PFSK-1 (cell line): ENCODE measurements around the gene CHST9.

ENCODE experiments used
- FOXP2 ChIP-seq: optimal IDR thresholded peaks from 2 replicates; pipeline ENCODE3; 2011; ENCODE audit warnings: borderline replicate concordance, control low read depth, inconsistent platforms; ENCODE audit not compliant: insufficient read depth; ENCODE audit errors: extremely low read length, extremely low read depth
- POLR2AphosphoS5 ChIP-seq: IDR thresholded peaks from 2 replicates; pipeline ENCODE4 v1.6.1; 2012; ENCODE audit warnings: low read depth, mild to moderate bottlenecking, control low read depth, low read length, moderate library complexity
- REST ChIP-seq, 2 experiments: IDR thresholded peaks; 2 replicates each; pipeline versions ENCODE4 v1.6.1 to v1.8.0; 2011 to 2012; ENCODE audit warnings: low read depth in 2 of 2, low read length in 2 of 2, control low read depth in 1 of 2, inconsistent platforms in 1 of 2, mild to moderate bottlenecking in 1 of 2, moderate library complexity in 1 of 2; ENCODE audit not compliant: insufficient read depth in 1 of 2
- SIN3A ChIP-seq: IDR thresholded peaks from 2 replicates; pipeline ENCODE4 v1.6.1; 2012; ENCODE audit warnings: mild to moderate bottlenecking, low read length, moderate library complexity, borderline replicate concordance; ENCODE audit not compliant: insufficient read depth
- TAF1 ChIP-seq: IDR thresholded peaks from 2 replicates; pipeline ENCODE4 v1.6.1; 2012; ENCODE audit warnings: low read length, control low read depth, borderline replicate concordance; ENCODE audit not compliant: insufficient read depth

Gene CHST9

GRCh38 chr18:27142891-27143290 lies 42.2 kb downstream of the CHST9 start:
- TF ChIP-seq FOXP2, result no peak
- TF ChIP-seq TAF1, result no peak
- TF ChIP-seq POLR2AphosphoS5, result no peak
- TF ChIP-seq REST (IDR thresholded peaks at IDR 0.05; ENCODE audit: insufficient read depth in 1 of 2, low read depth in 2 of 2, low read length in 2 of 2), result no peak
- no peak for TF ChIP-seq SIN3A

GRCh38 chr18:27141876-27142275 lies 43.2 kb downstream of the CHST9 start:
- no peak for TF ChIP-seq TAF1

- no peak for TF ChIP-seq POLR2AphosphoS5
- no peak for TF ChIP-seq REST (IDR thresholded peaks at IDR 0.05; ENCODE audit: insufficient read depth in 1 of 2, low read depth in 2 of 2, low read length in 2 of 2)
- TF ChIP-seq FOXP2, result no peak
Observed at GRCh38 chr18:27138079-27138478, 47.0 kb downstream of the CHST9 start.

GRCh38 chr18:27136208-27136535 lies 48.9 kb downstream of the CHST9 start:
- TF ChIP-seq SIN3A, result no peak
- no peak for TF ChIP-seq TAF1
- TF ChIP-seq FOXP2, result no peak
- no peak for TF ChIP-seq POLR2AphosphoS5
- TF ChIP-seq REST (IDR thresholded peaks at IDR 0.05; ENCODE audit: insufficient read depth in 1 of 2, low read depth in 2 of 2, low read length in 2 of 2), result no peak

GRCh38 chr18:27135504-27136207 lies 49.5 kb downstream of the CHST9 start:
- TF ChIP-seq REST (IDR thresholded peaks at IDR 0.05; ENCODE audit: insufficient read depth in 1 of 2, low read depth in 2 of 2, low read length in 2 of 2) (no peak), FOXP2 (no peak), SIN3A (no peak), TAF1 (no peak), POLR2AphosphoS5 (no peak)
